Measurements from ENCODE around the gene OLFML2A.

DNA sequence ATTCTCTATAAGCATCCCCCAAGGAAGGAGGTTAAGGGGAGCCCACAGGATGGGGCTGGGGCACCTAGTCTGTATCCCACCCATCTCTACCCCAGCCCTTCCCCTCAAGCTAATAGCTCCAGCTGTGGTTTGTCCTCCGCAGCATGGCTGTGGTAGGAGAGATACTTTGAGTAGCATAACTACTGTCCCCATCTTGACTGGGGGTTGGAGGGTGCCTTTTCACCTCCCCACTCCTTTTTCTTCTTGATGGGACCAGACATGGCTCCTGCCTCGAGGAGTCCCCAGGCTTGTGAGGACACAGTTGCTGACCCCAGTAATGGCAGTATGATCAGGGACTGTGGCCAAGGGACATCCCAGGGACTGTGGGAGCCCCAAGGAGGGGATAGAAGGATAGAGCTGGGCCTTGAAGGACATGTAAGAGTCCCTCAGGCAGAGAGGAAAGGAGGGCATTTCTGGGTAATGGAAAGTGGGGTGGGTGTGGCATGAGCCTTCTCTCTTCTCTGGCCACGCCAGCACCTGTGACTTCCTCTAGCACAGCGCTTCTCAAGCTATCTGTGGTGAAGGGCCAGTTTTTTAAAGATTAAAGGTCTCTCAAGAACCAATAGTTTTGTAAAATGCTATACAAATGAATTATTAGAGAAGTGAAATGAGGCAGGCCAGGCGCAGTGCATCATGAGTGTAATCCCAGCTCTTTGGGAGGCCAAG lies 14.0 kb downstream of the OLFML2A start:
- TF ChIP-seq, protein P1, sequence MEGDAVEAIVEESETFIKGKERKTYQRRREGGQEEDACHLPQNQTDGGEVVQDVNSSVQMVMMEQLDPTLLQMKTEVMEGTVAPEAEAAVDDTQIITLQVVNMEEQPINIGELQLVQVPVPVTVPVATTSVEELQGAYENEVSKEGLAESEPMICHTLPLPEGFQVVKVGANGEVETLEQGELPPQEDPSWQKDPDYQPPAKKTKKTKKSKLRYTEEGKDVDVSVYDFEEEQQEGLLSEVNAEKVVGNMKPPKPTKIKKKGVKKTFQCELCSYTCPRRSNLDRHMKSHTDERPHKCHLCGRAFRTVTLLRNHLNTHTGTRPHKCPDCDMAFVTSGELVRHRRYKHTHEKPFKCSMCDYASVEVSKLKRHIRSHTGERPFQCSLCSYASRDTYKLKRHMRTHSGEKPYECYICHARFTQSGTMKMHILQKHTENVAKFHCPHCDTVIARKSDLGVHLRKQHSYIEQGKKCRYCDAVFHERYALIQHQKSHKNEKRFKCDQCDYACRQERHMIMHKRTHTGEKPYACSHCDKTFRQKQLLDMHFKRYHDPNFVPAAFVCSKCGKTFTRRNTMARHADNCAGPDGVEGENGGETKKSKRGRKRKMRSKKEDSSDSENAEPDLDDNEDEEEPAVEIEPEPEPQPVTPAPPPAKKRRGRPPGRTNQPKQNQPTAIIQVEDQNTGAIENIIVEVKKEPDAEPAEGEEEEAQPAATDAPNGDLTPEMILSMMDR (IDR thresholded peaks at IDR 0.05) = no peak
- no peak for TF ChIP-seq EZH2 (IDR thresholded peaks at IDR 0.05; ENCODE audit: borderline replicate concordance, insufficient read depth, low read depth, low read length, poor library complexity, severe bottlenecking)

Data from B cell (primary cell).